Adrenal gland (tissue), 12 donors: Measurements from ENCODE around the gene SLC4A7. TPM values are rescaled to one million over a fixed set of nuclear protein-coding genes. Genes with fewer than 3 reads are reported as not detected.

Experiments used
- DNase-seq, 7 donors: peaks; one replicate each; pipeline ENCODE4 v3.0.0-alpha.2; 2019 to 2020
- H3K27ac ChIP-seq, 5 donors: fragments of 200-600 bp; sonication (generic) in 4 of 5; 1 replicate in 3 of 5; 2 replicates in 2 of 5; pipeline versions ENCODE4 v1.5.1 to v1.8.0; 2016 to 2020; ENCODE audit warnings: mild to moderate bottlenecking in 1 of 5
- H3K27me3 ChIP-seq: fragments of 200-600 bp; 2 replicates; pipeline ENCODE4 v1.8.0; 2021
- H3K36me3 ChIP-seq, 2 donors: fragments of 200-600 bp; replicated peaks in 1 of 2; 1 replicate in 1 of 2; 2 replicates in 1 of 2; pipeline versions ENCODE4 v1.5.1 to v1.8.0; 2018 to 2022
- H3K4me1 ChIP-seq, 2 donors: fragments of 200-600 bp; replicated peaks in 1 of 2; 1 replicate in 1 of 2; 2 replicates in 1 of 2; pipeline versions ENCODE4 v1.5.1 to v1.8.0; 2018 to 2021
- H3K4me3 ChIP-seq, 4 donors: fragments of 200-600 bp; sonication (generic) in 3 of 4; one replicate each; pipeline ENCODE4 v1.5.1; 2016 to 2018
- H3K9me3 ChIP-seq, 3 donors: fragments of 200-600 bp; sonication (generic) in 1 of 3; replicated peaks in 1 of 3; 1 replicate in 2 of 3; 2 replicates in 1 of 3; pipeline versions ENCODE4 v1.5.1 to v1.8.0; 2016 to 2021
- CTCF ChIP-seq, 6 experiments: fragments of 450-650 bp in 4 of 6; fragments of 200-600 bp in 2 of 6; sonication (generic) in 1 of 6; IDR thresholded peaks; 1 replicate in 5 of 6; 2 replicates in 1 of 6; pipeline versions ENCODE4 v1.5.1 to v1.8.0; 2016 to 2021; ENCODE audit warnings: antibody characterized with exemption in 6 of 6, mild to moderate bottlenecking in 2 of 6, moderate library complexity in 1 of 6
- POLR2A ChIP-seq, 2 donors: fragments of 450-650 bp; IDR thresholded peaks; one replicate each; pipeline ENCODE4 v1.6.1; 2017; ENCODE audit warnings: antibody characterized with exemption in 2 of 2, mild to moderate bottlenecking in 2 of 2, moderate library complexity in 1 of 2
- WGBS, 4 donors: extraction: QIAGEN DNeasy Blood & Tissue Kit in 2 of 4; methylation state at CpG; one replicate each; pipeline versions ENCODE4 v1.1.5 to v1.1.7; 2013 to 2017; 5-methylcytosine and 5-hydroxymethylcytosine counted together
- intact Hi-C, 2 donors: fragments of 100-400 bp; cut with DNase I; formaldehyde crosslinking; loops; one replicate each; pipeline versions ENCODE4 v1.14.1 to v1.15.0; 2022 to 2023
- polyA plus RNA-seq, 3 donors: library from polyadenylated mRNA; stranded (reverse); fragments of 200-250 nt in 2 of 3; fragments of 350-450 nt in 1 of 3; fragmentation: Illumina TruSeq in 1 of 3; extraction: RNeasy Lipid Tissue Mini Kit (QIAGEN cat#74804) in 1 of 3; gene quantifications; one replicate each; pipeline ENCODE4 v1.2.3, GENCODE V29; 2013 to 2014
- total RNA-seq, 9 donors: library from RNA; depleted of rRNA in 4 of 9; stranded (reverse); fragments of >200 nt in 4 of 9; fragments of 120-200 nt in 1 of 9; fragmentation: NEBNext Ultra II Directional in 1 of 9; extraction: Animal tissue kit (Norgen Biotek cat#: 25700) in 1 of 9; gene quantifications; one replicate each; pipeline versions ENCODE4 v1.1.0 to v1.2.4, GENCODE V29; 2013 to 2023
- donor health status: healthy with polysubstance abuse.
- donor health status: Bipolar disorder and iron deficiency.
- donor health status: DM: yes; HTN: yes; CAD: no.
- donor health status: DM: no; HTN: no; CAD: no.
- donor health status: DM: no; HTN: no; CAD: no.
- donor health status: DM: yes; HTN: yes; CAD: no.

Gene SLC4A7
- total and polyA plus RNA-seq, 12 donors = 2.7 to 34.5 (median 11.6) TPM

GRCh38 chr3:27378331-27378730, 105.9 kb downstream of the SLC4A7 start:
- H3K27me3 ChIP-seq = no peaks in the 10 kb centered on the region
- no peak overlapping the region for H3K4me3 ChIP-seq
- intact Hi-C loops = no loop called here
- no peak for DNase-seq
- H3K27ac ChIP-seq = no peak overlapping the region
- no peaks in the 10 kb centered on the region for H3K36me3 ChIP-seq
- no peaks in the 10 kb centered on the region for H3K9me3 ChIP-seq
- TF ChIP-seq CTCF (IDR thresholded peaks at IDR 0.05) = no peak
- TF ChIP-seq POLR2A (IDR thresholded peaks at IDR 0.05) = no peak
- no peaks in the 10 kb centered on the region for H3K4me1 ChIP-seq

- no peak for DNase-seq
- Histone ChIP-seq H3K4me1 (no peaks in the 10 kb centered on the region), H3K4me3 (no peak overlapping the region), H3K27ac (no peak overlapping the region), H3K27me3 (no peaks in the 10 kb centered on the region), H3K9me3 (no peaks in the 10 kb centered on the region), H3K36me3 (no peaks in the 10 kb centered on the region)
- no peak for TF ChIP-seq POLR2A (IDR thresholded peaks at IDR 0.05)
- no peak for TF ChIP-seq CTCF (IDR thresholded peaks at IDR 0.05)
- WGBS, 4 donors = 90 to 96% (median 94%) methylated on average over 6 of the region's 6 CpGs
- intact Hi-C loops = no loop called here
Measured at GRCh38 chr3:27376109-27376772, 107.9 kb downstream of the SLC4A7 start.

GRCh38 chr3:27368831-27369607, 115.2 kb downstream of the SLC4A7 start, which contains the start of gene NEK10:
TSS of gene NEK10 (minus strand) at chr3:27369383. CDS start at chr3:27352882, 16,501 bp downstream.
- TF ChIP-seq CTCF (IDR thresholded peaks at IDR 0.05) (peak in 2 of 6 experiments; percentile 14 to 17), POLR2A (IDR thresholded peaks at IDR 0.05) (no peak)
- WGBS, 4 donors = 2 to 3% (median 2%) methylated on average over 15 to 48 of the region's 48 CpGs
- intact Hi-C loops = loop anchor here in 1 of 2 donors (10.0 kb wide), 1 partner anchor 316 kb away; no protein-coding TSS in a partner anchor
- peak; percentile 94 to 98 (median 96) for DNase-seq
- Histone ChIP-seq H3K4me3 (peak within 1 kb of the TSS; percentile 43 to 94 (median 62)), H3K36me3 (no peaks in the 10 kb centered on the region), H3K27me3 (no peaks in the 10 kb centered on the region), H3K9me3 (no peaks in the 10 kb centered on the region), H3K4me1 (peaks cover 0 to 4% of the 10 kb centered on the region in 2 donors), H3K27ac (no peak within 1 kb of the TSS)

GRCh38 chr3:27366062-27366591, 118.1 kb downstream of the SLC4A7 start:
- no peak for TF ChIP-seq POLR2A (IDR thresholded peaks at IDR 0.05)
- no peak for TF ChIP-seq CTCF (IDR thresholded peaks at IDR 0.05)
- Histone ChIP-seq H3K4me3 (no peak overlapping the region), H3K27me3 (no peaks in the 10 kb centered on the region), H3K9me3 (no peaks in the 10 kb centered on the region), H3K4me1 (peaks cover 0 to 4% of the 10 kb centered on the region in 2 donors), H3K36me3 (no peaks in the 10 kb centered on the region), H3K27ac (no peak overlapping the region)
- WGBS, 4 donors = 97 to 100% (median 100%) methylated on average over 1 of the region's 1 CpG
- intact Hi-C loops = loop anchor here in 1 of 2 donors (10.0 kb wide), 1 partner anchor 319 kb away; no protein-coding TSS in a partner anchor
- no peak for DNase-seq
